NCI-H2227 (cell line): ENCODE results near the gene GPR35.

Experiments
- DNase-seq: peaks from one replicate; lab custom pipeline; 2025; ENCODE audit not compliant: unreplicated experiment; lab: John Stamatoyannopoulos, UW

The GPR35 gene

GRCh38 chr2:240622531-240623235, 2.6 kb upstream of the GPR35 start:
- no peak for DNase-seq

GRCh38 chr2:240623531-240624010, 1.7 kb upstream of the GPR35 start:
- DNase-seq, result no peak

- DNase-seq, result no peak
Observed at GRCh38 chr2:240624011-240624949, 1.0 kb upstream of the GPR35 start.

GRCh38 chr2:240626531-240627300, 1.4 kb downstream of the GPR35 start:
- no peak for DNase-seq

GRCh38 chr2:240627736-240628506, 2.6 kb downstream of the GPR35 start:
- no peak for DNase-seq

- DNase-seq, result no peak
Observed at GRCh38 chr2:240628507-240628807, 3.2 kb downstream of the GPR35 start.

GRCh38 chr2:240628808-240629618, 3.7 kb downstream of the GPR35 start:
- no peak for DNase-seq

- no peak for DNase-seq
Observed at GRCh38 chr2:240629619-240629967, 4.3 kb downstream of the GPR35 start.

GRCh38 chr2:240629968-240630770, 4.9 kb downstream of the GPR35 start:
- no peak for DNase-seq

- no peak for DNase-seq
Observed at GRCh38 chr2:240630771-240631547, 5.7 kb downstream of the GPR35 start.

GRCh38 chr2:240631548-240632305, 6.4 kb downstream of the GPR35 start:
- DNase-seq, result no peak

- DNase-seq, result no peak
Observed at GRCh38 chr2:240632306-240632721, 7.0 kb downstream of the GPR35 start.

GRCh38 chr2:240635121-240635997, 10.1 kb downstream of the GPR35 start:
- DNase-seq, result no peak

- no peak for DNase-seq
Observed at GRCh38 chr2:240635998-240636547, 10.8 kb downstream of the GPR35 start.

GRCh38 chr2:240636563-240637115, 11.4 kb downstream of the GPR35 start:
- no peak for DNase-seq
